ENCODE results near the gene TPSAB1. TPM values are rescaled to one million over a fixed set of nuclear protein-coding genes. Genes with fewer than 3 reads are reported as not detected.

The TPSAB1 gene
- total RNA-seq, 1 experiment from 2014 or later, result not detected

- intact Hi-C loops (cut with micrococcal nuclease; ENCODE audit: unreplicated experiment), result no loop called here
- no peaks in the 10 kb centered on the region for H3K27me3 ChIP-seq (ENCODE audit: control insufficient read depth, insufficient read depth, low read length)
- in situ Hi-C loops (cut with HindIII; ENCODE audit: low pct_unique_long_range_greater_than_20kb, low sequenced_read_pairs), result no loop called here
- ATAC-seq (no peak), DNase-seq (ENCODE audit: low read depth, low spot score) (no peak)
- CTCF ChIA-PET, result interaction anchor here (0.5 kb wide), 1 partner anchor 42 kb away, joined by 8 read pairs; no protein-coding TSS in a partner anchor
- no TSS peak for BruUV-seq (replicated peaks)
- TF ChIP-seq, protein P1, sequence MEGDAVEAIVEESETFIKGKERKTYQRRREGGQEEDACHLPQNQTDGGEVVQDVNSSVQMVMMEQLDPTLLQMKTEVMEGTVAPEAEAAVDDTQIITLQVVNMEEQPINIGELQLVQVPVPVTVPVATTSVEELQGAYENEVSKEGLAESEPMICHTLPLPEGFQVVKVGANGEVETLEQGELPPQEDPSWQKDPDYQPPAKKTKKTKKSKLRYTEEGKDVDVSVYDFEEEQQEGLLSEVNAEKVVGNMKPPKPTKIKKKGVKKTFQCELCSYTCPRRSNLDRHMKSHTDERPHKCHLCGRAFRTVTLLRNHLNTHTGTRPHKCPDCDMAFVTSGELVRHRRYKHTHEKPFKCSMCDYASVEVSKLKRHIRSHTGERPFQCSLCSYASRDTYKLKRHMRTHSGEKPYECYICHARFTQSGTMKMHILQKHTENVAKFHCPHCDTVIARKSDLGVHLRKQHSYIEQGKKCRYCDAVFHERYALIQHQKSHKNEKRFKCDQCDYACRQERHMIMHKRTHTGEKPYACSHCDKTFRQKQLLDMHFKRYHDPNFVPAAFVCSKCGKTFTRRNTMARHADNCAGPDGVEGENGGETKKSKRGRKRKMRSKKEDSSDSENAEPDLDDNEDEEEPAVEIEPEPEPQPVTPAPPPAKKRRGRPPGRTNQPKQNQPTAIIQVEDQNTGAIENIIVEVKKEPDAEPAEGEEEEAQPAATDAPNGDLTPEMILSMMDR (IDR thresholded peaks at IDR 0.05), result no peak
- no peak for TF ChIP-seq TCF7L2 (IDR thresholded peaks at IDR 0.05; ENCODE audit: low read depth, low read length)
- no peak for TF ChIP-seq POLR2AphosphoS5 (IDR thresholded peaks at IDR 0.05; ENCODE audit: low read depth, low read length)
- no peak for TF ChIP-seq SIN3A (IDR thresholded peaks at IDR 0.05; ENCODE audit: borderline replicate concordance, insufficient read depth, low read depth, low read length)
- TF ChIP-seq, protein P2, sequence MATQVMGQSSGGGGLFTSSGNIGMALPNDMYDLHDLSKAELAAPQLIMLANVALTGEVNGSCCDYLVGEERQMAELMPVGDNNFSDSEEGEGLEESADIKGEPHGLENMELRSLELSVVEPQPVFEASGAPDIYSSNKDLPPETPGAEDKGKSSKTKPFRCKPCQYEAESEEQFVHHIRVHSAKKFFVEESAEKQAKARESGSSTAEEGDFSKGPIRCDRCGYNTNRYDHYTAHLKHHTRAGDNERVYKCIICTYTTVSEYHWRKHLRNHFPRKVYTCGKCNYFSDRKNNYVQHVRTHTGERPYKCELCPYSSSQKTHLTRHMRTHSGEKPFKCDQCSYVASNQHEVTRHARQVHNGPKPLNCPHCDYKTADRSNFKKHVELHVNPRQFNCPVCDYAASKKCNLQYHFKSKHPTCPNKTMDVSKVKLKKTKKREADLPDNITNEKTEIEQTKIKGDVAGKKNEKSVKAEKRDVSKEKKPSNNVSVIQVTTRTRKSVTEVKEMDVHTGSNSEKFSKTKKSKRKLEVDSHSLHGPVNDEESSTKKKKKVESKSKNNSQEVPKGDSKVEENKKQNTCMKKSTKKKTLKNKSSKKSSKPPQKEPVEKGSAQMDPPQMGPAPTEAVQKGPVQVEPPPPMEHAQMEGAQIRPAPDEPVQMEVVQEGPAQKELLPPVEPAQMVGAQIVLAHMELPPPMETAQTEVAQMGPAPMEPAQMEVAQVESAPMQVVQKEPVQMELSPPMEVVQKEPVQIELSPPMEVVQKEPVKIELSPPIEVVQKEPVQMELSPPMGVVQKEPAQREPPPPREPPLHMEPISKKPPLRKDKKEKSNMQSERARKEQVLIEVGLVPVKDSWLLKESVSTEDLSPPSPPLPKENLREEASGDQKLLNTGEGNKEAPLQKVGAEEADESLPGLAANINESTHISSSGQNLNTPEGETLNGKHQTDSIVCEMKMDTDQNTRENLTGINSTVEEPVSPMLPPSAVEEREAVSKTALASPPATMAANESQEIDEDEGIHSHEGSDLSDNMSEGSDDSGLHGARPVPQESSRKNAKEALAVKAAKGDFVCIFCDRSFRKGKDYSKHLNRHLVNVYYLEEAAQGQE (IDR thresholded peaks at IDR 0.05; ENCODE audit: insufficient read depth in 1 of 2, low read depth in 2 of 2, low read length in 1 of 2), result no peak
- H3K27ac ChIP-seq (ENCODE audit: low read length), result no peak overlapping the region
- peaks cover 9% of the 10 kb centered on the region for H3K4me1 ChIP-seq (ENCODE audit: control insufficient read depth, insufficient read depth, low read length)
- POLR2A ChIA-PET, result no interaction called here
- no peaks in the 10 kb centered on the region for H3K36me3 ChIP-seq (ENCODE audit: control insufficient read depth, insufficient read depth, low read length)
- no peaks in the 10 kb centered on the region for H3K9me3 ChIP-seq (ENCODE audit: control insufficient read depth, insufficient read depth, low read depth, low read length)
- no peak overlapping the region for H3K4me3 ChIP-seq (ENCODE audit: low read depth in 2 of 2, low read length in 2 of 2)
Observed at GRCh38 chr16:1275791-1276579, 35.5 kb downstream of the TPSAB1 start.

GRCh38 chr16:1276580-1276878 is 36.0 kb downstream of the TPSAB1 start:
- TF ChIP-seq, protein P1 (IDR thresholded peaks at IDR 0.05), result no peak
- TF ChIP-seq, protein P2 (IDR thresholded peaks at IDR 0.05; ENCODE audit: insufficient read depth in 1 of 2, low read depth in 2 of 2, low read length in 1 of 2), result no peak
- TF ChIP-seq POLR2AphosphoS5 (IDR thresholded peaks at IDR 0.05; ENCODE audit: low read depth, low read length) (no peak), SIN3A (IDR thresholded peaks at IDR 0.05; ENCODE audit: borderline replicate concordance, insufficient read depth, low read depth, low read length) (no peak), TCF7L2 (IDR thresholded peaks at IDR 0.05; ENCODE audit: low read depth, low read length) (no peak)
- Histone ChIP-seq H3K27me3 (ENCODE audit: control insufficient read depth, insufficient read depth, low read length) (no peaks in the 10 kb centered on the region), H3K36me3 (ENCODE audit: control insufficient read depth, insufficient read depth, low read length) (no peaks in the 10 kb centered on the region), H3K4me3 (ENCODE audit: low read depth in 2 of 2, low read length in 2 of 2) (no peak overlapping the region), H3K9me3 (ENCODE audit: control insufficient read depth, insufficient read depth, low read depth, low read length) (no peaks in the 10 kb centered on the region), H3K4me1 (ENCODE audit: control insufficient read depth, insufficient read depth, low read length) (peaks cover 9% of the 10 kb centered on the region), H3K27ac (ENCODE audit: low read length) (no peak overlapping the region)
- ChIA-PET POLR2A (no interaction called here), CTCF (interaction anchor here (0.5 kb wide), 1 partner anchor 43 kb away, joined by 8 read pairs; no protein-coding TSS in a partner anchor)
- in situ Hi-C loops (cut with HindIII; ENCODE audit: low pct_unique_long_range_greater_than_20kb, low sequenced_read_pairs) (no loop called here), intact Hi-C loops (cut with micrococcal nuclease; ENCODE audit: unreplicated experiment) (no loop called here)
- ATAC-seq (no peak), DNase-seq (ENCODE audit: low read depth, low spot score) (no peak)
- no TSS peak for BruUV-seq (replicated peaks)
